ENCODE measurements around the gene BUD31.

The BUD31 gene

DNA sequence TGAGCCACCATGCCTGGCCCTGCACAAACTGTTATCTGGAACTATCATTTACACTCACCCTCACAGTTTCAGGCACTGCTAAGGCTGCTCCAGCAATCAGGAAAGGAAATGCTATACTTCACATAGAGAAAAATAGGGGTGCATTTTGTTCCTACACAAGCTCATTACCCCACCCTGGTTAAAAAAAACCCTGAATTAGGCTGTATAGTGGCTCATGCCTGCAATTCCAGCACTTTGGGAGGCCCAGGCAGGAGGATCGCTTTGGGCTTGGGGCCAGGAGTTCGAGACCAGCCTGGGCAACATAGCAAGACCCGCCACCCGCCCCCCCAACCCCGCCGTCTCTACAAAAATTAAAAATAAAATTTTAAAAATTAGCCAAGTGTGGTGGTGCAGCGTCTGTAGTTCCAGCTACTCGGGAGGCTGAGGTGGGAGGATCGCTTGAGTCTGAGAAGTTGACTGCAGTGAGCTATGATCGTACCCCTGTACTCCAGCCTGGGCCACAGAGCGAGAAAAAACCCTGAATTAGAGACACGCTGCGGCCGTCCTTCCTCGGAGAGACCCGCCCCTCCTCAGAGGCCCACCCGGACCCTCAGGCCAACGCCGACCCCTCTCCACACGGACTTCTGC lies 29.3 kb downstream of the BUD31 start:
- no peak for DNase-seq

DNA sequence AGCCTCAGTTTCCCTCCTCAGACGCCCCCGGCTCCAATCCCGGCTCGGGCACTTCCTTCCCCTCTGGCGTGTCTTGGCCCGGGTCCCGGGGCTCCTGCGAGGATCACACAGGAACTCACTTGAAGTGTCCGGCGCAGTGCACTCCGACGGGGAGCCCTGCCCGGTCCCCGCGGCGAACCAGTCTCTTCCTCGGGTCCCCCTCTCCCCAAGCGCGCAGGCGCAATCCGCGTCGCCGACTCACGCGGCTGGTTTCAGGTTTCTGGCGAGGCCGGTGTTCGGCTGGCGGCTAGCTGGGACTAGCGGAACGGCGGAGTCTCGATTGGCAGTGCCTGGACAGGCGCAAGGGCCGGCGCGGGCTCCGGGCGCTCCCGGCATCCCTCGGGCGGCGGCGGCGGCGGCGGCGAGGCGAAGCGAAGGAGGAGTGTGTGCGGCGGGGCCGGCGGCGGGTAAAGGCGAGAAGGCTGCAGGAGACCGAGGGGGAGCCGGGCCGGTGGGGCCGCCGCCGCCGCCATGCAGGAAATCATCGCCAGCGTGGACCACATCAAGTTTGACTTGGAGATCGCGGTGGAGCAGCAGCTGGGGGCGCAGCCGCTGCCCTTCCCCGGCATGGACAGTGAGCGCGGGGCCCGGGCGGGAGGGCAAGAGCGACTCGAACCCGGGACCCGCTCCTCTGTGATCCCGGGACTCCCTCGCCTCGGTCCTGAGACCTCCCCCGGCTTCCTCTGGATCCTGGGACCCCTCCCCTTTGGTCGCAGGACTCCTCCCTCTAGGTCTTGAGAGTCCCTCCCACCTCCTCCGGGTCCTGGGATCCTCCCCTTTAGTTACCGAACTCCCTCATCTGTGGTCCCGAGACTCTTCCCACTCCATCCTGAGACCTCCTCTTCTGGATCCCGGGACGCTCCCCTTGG lies 30.1 kb downstream of the BUD31 start, which contains the start of the genes CPSF4 and PTCD1:
CPSF4 (plus strand) TSS at position 371 of the 908 bp plus-strand sequence; CDS start at position 511, 140 bp downstream.
PTCD1 (minus strand) TSS at position 226 of the 908 bp plus-strand sequence. CDS start 3,556 bp downstream, outside the sequence.
- peak; percentile 92 for DNase-seq

DNA sequence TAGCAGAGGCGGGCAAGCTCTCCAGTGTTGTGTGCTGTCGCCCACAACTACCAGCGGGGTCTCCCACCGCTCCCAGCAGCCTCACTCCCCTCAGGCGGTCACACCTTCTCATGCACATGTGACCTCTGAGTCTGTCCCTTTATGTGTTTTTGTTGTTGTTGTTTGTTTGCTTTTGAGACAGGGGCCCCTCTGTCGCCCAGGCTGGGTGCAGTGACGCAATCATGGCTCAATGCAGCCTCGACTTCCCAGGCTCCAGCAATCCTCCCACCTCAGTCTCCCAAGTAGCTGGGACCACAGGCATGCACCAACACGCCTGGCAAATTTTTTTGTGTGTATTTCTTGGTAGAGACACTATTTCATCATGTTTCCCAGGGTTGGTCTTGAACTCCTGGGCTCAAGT lies 31.4 kb downstream of the BUD31 start:
- DNase-seq, result no peak

DNA sequence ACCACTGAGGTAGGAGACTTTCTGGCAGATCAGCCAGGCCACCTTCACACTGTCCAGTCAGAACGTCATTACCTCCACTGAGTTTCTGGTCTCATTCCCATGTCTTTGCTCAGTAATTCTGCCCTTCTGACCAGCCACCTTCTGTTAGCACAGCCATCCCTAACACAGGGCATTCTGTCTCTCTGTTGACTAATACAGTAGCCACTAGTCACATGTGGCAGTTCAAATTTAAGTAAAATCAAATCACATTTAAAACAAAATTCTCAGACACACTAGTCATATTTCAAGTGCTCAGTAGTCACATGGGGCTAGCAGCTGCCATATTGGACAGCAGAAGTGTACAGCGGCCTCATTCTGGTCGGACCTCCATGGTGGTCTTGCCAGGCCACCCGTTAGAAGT lies 37.3 kb downstream of the BUD31 start:
- DNase-seq, result no peak

DNA sequence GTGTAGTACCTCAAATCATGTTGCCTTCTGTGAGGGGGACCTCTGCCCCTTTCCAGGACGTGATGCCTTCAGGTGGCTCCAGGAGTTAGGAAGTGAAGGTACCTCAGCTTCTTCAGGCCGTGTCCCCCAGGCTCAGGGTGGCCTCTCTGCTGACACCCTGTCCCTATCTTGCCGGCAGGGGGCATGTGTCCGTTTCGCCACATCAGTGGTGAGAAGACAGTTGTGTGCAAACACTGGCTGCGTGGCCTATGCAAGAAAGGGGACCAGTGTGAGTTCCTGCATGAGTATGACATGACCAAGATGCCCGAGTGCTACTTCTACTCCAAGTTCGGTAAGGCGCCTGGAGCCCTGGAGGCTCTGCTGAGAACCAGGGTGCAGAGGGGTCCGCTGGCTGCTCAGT lies 39.2 kb downstream of the BUD31 start:
- no peak for DNase-seq

DNA sequence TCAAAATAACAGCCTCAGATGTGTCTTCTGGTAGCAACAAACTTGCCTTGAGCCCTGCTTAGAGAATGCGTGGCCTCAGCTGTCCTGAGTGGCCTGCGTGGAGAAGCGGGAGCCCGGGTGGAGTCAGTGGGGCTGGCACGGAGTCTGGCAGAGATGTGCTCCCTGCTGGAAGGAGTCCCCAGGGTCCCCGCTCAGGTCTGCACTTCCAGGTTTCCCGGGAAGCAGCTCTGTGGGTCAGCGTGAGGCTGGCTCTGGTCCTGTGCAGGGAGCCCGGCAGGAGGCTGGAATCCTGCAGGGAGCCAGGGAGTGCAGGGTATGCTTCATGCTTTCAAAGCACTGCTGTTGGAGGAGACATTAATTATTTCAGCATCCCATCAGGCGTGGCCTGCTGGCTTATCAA lies 40.1 kb downstream of the BUD31 start:
- no peak for DNase-seq

DNA sequence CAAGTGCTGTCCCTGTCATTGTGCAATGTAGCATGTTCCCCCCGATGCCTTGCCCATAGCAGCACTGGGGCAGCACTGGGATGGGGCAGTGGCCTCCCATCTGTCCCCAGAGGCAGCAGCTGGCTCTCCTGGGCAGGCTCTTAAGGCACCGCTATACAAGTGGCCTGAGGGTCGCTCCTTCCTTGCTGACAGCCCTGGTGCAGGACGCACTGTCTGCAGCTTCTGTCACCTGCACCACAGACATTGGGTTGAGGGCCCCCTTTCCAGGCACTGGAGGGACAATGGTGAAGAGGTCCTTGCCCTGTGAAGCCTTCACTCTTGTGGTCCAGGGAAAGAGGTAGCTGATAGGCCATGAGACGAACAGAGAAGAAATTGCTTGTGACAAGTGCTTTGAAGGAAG lies 40.6 kb downstream of the BUD31 start:
- no peak for DNase-seq

DNA sequence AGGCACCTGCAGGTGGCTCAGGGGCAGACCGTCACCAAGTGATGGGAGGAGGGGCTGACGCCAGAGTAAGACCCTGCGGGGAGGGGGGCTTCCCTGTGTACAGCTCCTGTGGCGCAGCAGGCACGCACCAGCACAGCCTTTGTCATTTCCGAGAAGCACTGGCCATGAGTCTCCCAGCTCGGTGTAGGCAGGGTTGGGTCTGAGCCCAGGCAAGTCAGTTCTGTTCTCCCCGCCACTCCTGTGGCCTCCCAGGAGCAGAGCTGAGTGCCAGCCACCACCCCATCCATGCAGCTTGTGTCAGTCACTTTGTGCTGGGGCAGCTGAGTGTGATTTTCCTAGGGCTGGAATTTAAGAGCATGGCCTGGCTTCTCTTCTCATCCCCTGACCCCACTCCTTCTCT lies 43.2 kb downstream of the BUD31 start:
- DNase-seq, result no peak

DNA sequence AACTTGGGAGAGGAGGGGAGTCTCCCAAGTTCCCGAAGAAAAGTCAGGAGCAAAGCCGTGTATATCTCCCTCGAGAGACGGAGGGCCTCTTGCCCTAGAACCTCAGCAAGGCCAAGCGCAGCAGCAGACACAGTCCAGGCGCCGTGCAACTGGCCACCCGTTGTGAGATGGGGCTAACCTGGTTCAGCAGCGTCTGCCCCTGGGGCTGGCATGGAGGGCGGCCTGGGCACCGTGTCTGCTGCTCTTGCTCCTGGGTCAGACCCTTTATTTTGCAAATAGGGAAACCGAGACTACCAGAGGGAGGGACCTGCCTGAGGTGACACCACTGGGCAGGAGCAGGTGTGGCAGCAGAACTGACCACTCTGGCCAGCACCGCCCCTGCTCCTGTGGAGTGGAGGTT lies 43.8 kb downstream of the BUD31 start:
- DNase-seq, result no peak

DNA sequence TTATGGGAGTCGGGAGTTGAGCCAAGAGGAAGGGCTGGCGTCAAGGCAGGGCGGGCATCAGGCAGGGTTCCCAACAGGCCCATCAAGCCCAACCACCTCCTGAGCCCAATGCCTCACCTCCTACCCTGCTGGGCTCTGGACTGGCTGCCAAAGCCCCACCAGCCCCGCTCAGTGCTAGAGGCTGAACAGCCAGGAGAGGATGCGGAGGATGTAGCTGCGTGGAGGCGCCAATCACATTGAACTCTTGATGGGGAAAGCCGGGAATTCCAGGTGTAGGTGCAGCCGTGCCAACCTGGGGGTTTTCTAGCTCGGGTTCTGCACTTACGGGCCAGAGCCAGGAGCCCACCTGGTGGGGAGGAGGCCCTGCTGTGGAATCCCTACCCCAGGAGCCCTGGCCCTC lies 44.3 kb downstream of the BUD31 start:
- no peak for DNase-seq

DNA sequence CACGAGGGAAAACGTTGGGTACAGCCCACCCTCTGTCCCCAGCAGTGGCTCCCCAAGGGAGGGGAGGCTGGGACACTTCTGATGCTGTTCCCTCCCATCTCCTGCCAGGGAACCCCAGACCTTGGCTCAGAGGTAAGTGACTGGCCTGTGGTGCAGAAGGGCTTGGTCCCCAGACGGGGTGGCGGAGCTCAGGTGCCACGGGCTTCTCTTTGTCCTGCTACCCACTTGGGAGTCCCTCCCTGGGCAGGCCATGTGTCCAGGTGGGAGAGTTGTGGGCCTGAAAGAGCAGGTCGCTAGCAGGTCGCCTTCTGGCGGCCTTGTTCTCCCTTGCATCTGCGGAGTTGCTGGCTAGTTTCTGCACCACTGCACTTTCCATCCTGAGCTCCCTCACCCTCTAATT lies 47.1 kb downstream of the BUD31 start:
- no peak for DNase-seq

DNA sequence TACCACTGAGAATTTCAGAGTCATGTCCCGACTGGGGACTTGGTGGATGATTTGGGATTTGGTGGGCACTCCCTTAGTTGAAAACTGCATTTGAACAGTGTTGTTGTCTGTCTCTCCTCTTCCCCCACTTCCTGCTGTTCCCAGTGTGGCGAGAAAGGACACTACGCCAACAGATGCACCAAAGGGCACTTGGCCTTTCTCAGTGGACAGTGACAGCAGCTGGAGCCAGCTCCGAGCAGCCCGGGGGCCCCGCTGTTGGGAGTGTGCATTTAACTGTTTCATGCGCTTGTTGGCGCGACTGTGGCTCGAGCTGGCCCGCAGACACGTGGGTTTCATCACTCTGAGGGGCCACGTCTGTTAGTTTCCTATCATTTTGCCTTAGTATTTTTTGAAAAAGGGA lies 47.5 kb downstream of the BUD31 start:
- DNase-seq, result no peak

DNA sequence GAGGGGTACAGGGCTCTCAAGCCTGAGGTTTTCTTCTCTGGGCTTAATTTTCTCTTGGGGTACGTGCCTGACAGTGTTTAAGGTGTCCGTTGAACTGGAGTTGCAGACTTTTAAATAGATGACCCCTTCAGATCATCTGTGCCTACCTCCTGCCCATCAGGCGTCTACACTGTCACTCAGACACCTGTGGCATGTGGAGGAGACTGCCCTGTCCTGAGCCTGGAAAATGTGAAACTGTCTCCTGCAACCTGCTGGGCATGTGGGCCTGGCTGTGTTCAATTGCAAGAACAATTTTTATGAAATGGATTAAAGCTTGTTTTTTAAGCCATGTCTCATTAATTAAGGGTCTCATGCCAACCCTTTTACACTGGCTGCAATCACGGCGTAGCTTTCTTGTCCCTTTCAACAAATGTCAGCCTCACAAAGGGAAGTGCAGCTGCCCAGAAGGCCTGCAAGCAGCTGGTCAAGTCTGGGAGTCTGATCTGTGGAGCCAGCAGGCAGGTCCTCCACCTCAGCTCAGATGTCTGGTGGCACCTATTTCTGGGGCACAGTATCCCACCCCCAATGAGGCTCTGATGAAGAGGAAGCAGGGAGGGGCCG lies 48.4 kb downstream of the BUD31 start:
- no peak for DNase-seq

DNA sequence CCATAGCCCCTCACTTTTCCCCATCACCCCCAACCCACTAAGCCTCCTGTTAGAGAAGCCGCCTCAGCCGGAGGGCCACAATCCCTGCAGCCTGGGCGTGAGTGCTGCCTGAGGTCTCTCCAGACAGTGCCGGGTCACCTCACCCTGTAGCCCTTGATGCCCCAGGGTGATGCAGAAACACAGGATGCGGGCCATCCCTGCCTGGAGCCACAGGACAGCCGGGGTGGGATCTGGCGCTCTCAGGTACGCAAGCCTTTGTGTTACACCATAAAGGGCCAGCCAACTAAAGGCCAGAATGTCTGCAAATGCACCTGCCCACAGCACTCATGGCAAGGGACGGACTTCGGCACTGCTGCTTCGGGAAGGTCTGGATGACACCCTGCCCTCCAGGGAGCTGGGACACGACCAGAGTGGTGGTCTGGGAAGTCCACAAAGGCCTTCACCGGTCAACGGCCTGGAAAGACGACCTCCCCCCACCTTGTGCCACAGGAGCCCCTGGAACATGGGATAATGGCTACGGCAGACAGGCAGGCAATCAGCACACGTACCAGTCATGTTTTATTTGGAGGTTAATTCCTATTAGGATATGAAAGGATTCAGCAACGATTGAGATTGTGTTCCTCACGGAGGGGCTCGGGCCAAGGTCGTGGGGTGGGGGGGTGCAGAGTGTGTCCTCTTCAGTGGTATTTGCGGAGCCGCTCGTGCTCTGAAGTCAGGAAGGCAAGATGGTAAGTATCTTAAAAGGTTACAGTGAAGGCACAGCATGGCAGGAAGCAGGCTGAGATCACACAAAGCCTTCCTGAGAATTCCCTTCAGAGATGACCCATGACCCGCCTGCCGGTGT lies 49.1 kb downstream of the BUD31 start:
- no peak for DNase-seq

DNA sequence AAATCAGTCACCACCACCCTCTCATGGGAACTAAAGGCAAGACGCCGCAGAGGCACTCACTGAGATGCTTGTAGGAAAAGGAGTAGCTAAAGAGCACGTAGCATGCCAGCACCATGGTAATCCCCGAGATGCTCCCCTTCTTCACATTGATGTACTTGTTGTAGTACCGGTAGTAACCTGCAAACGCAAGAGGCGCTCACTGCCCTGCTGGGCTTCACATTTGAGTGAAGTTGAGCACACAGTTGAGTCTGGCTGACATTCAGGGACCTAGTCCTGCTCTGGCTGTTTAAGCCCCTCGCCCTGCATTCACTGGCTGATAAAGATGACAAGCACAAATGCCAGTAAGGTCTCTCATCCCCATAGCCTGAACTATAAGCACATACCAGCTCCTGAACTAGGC lies 50.3 kb downstream of the BUD31 start:
- no peak for DNase-seq

DNA sequence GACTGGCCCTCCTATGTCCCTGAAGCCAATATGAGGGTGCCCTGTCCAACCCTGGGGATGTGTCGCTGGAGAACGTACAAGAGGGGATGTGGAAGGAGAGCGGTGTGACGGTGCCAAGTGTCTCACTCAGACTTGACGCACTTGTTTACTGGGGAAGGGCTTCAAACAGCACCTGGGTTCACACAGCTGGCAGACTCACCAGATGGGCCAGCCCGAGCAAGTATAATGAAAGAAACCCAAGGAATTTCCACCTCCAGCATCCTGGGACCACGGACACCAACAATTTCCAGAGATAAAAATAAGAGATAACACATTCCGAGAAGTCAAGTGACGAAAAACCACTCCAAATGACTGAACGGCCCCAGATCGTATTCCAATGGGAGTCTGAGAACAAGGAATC lies 51.9 kb downstream of the BUD31 start:
- no peak for DNase-seq

DNA sequence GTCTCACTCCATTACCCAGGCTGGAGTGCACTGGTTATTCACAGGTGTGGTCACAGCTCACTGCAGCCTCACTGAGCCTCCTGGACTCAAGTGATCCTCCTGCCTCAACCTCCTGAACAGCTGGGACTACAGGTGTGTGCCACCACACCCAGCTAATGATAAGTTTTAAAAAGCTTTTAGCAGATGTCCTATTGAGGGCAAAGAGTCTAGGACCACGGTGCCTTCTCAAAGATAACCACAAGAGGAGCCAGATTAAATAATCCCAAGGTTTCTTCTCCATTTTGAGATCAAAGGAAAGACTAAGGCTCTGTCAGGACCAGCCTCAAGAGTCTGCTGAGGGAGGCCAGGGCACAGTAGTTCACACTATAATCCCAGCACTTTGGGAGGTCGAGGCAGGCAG lies 52.5 kb downstream of the BUD31 start:
- no peak for DNase-seq

DNA sequence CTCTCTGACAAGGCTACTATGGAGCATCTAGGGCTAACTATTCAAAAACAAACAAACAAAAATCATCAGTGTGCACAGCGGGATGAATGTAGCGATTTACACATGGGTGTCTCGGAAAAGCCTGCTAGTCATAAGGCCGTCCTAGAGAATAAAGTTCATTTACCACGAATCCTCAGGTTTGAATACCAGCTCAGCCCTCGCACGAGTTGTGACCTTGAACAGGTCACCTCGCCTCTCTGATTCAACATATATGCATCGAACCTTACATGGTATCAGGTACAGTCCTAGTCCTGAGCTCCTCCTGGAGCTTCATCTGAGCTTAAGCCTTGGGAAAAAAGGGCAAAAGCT lies 56.6 kb downstream of the BUD31 start:
- no peak for DNase-seq

DNA sequence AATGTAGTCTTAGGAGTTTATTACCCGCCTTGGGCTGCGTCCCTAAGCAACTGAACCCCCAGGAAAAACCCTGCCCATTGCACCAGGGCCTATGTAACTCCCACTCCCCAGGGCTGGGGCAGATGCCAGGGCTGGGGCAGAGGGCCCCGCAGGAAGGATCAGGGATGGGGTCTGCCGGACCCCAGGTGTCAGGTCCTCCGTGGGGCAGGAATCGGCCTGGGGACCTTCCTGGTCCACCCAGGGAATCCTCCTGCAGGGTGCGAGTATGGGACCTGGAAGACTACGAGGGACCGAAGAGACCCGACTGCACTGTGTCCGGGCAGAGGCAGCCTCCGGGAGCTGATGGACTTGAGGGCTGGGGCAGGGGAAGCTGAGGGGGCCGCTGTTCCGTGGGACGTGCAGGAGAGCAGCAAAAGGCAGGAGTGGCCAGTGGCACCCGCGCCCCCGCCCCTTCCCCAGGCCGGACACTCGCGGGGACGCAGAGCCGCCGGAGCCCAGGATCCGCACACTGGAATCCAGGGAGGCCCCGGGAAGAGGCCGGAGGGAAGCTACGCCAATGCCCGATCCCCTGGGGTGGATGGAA lies 59.7 kb downstream of the BUD31 start:
- no peak for DNase-seq
